Measurements from ENCODE around the gene FBXO31. TPM values are rescaled to one million over a fixed set of nuclear protein-coding genes. Genes with fewer than 3 reads are reported as not detected.
A peak's percentile ranks its signal among the peaks of the same experiment; 100 is the strongest.

The FBXO31 gene
- total and polyA plus RNA-seq, 9 of the 15 experiments (the other 6 are each of a cell fraction or from before 2014, with no cell fraction given): 0.18 to 33.3 (median 10.9) TPM

DNA sequence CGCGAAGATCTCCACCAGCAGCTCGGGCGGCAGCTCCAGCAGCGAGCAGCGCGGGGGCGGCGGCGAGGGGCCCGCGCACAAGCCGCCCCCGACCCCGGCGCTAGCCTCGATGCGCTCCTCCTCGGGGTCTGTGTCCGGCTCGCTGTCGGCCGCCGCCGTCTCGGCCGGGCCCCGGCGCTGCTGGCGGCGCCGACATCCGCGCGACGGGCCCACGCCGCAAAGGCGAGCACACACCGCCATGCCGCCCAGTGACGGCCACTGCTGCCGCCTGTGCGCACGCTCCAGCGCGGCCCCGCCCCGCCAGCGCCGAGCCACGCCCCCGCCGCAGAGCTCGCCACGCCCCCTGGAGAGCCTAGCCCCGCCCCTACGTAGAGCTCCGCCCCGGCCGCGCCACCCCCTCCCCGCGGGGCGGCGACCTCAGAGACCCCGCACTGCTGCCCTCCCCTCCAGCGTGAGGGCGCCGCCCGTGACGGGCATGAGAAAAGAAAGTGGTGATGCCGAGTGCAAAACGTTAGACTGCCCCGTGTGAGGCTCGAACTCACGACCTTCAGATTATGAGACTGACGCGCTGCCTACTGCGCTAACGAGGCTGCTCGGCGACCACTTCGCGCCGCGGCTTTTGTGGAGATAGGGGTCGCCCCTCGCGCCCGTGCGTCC, at the start of gene FBXO31 (continued):
- TF ChIP-seq ZNF445 (CRISPR knock-in tag; IDR thresholded peaks at IDR 0.05; ENCODE audit: low read depth) (no peak), COPS2 (conservative IDR thresholded peaks at IDR 0.05) (no peak), PHF8 (IDR thresholded peaks at IDR 0.05; ENCODE audit: borderline replicate concordance, low read length) (peak; percentile 65; the same call in 1 of the 2 replicates), CBFA2T3 (IDR thresholded peaks at IDR 0.05) (0 out of 2 replicates have a peak, but pooled peaks have one; percentile 12), HEY1 (CRISPR knock-in tag; IDR thresholded peaks at IDR 0.05; ENCODE audit: borderline replicate concordance) (no peak), RCOR1 (IDR thresholded peaks at IDR 0.05; ENCODE audit: borderline replicate concordance in 1 of 2, low read depth in 2 of 2, low read length in 2 of 2) (peak in 1 of 2 experiments; percentile 61; a peak in 1 of 4 replicates), STAT5A (IDR thresholded peaks at IDR 0.05; ENCODE audit: borderline replicate concordance, low read length) (no peak), RBBP5 (IDR thresholded peaks at IDR 0.05; ENCODE audit: borderline replicate concordance, insufficient read depth, low read length, poor library complexity, severe bottlenecking) (peak; percentile 75), RBM39 (optimal IDR thresholded peaks at IDR 0.05; ENCODE audit: low read depth, low read length) (no peak), ID3 (CRISPR knock-in tag; IDR thresholded peaks at IDR 0.05) (no peak), ID3 (tag; IDR thresholded peaks at IDR 0.05) (peak; percentile 44; the same call in 1 of the 2 replicates), ZKSCAN1 (IDR thresholded peaks at IDR 0.05; ENCODE audit: low read depth, low read length) (0 out of 2 replicates have a peak, but pooled peaks have one; percentile 10), CBX5 (IDR thresholded peaks at IDR 0.05; ENCODE audit: borderline replicate concordance, low read depth) (no peak), TEAD4 (IDR thresholded peaks at IDR 0.05; ENCODE audit: low read length) (peak; percentile 78), TEAD4 (CRISPR knock-in tag; IDR thresholded peaks at IDR 0.05; ENCODE audit: borderline replicate concordance) (0 out of 2 replicates have a peak, but pooled peaks have one; percentile 6), ZSCAN29 (IDR thresholded peaks at IDR 0.05) (no peak), SOX6 (IDR thresholded peaks at IDR 0.05) (0 out of 2 replicates have a peak, but pooled peaks have one; percentile 34), ZNF232 (CRISPR knock-in tag; IDR thresholded peaks at IDR 0.05) (no peak), MEIS2 (IDR thresholded peaks at IDR 0.05; ENCODE audit: partially characterized antibody) (peak; percentile 54), ZNF224 (CRISPR knock-in tag; IDR thresholded peaks at IDR 0.05) (no peak), ZNF830 (CRISPR knock-in tag; IDR thresholded peaks at IDR 0.05) (no peak), PYGO2 (tag; IDR thresholded peaks at IDR 0.05) (no peak), CXXC5 (CRISPR knock-in tag; IDR thresholded peaks at IDR 0.05) (peak; percentile 92), CCNT2 (IDR thresholded peaks at IDR 0.05; ENCODE audit: borderline replicate concordance, extremely low read depth, insufficient read length, low read depth, low read length) (peak; percentile 57), CHD2 (IDR thresholded peaks at IDR 0.05; ENCODE audit: low read depth, low read length) (0 out of 2 replicates have a peak, but pooled peaks have one; percentile 51)
- TF ChIP-seq, protein P1, sequence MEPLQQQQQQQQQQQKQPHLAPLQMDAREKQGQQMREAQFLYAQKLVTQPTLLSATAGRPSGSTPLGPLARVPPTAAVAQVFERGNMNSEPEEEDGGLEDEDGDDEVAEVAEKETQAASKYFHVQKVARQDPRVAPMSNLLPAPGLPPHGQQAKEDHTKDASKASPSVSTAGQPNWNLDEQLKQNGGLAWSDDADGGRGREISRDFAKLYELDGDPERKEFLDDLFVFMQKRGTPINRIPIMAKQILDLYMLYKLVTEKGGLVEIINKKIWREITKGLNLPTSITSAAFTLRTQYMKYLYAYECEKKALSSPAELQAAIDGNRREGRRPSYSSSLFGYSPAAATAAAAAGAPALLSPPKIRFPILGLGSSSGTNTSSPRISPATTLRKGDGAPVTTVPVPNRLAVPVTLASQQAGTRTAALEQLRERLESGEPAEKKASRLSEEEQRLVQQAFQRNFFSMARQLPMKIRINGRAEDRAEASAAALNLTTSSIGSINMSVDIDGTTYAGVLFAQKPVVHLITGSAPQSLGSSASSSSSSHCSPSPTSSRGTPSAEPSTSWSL (CRISPR knock-in tag; IDR thresholded peaks at IDR 0.05; ENCODE audit: borderline replicate concordance): no peak
- TF ChIP-seq, protein P2, sequence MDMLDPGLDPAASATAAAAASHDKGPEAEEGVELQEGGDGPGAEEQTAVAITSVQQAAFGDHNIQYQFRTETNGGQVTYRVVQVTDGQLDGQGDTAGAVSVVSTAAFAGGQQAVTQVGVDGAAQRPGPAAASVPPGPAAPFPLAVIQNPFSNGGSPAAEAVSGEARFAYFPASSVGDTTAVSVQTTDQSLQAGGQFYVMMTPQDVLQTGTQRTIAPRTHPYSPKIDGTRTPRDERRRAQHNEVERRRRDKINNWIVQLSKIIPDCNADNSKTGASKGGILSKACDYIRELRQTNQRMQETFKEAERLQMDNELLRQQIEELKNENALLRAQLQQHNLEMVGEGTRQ (CRISPR knock-in tag; IDR thresholded peaks at IDR 0.05): no peak

Data from K562 (cell line).